Measurements from ENCODE around the gene VN1R2. TPM values are rescaled to one million over a fixed set of nuclear protein-coding genes. Genes with fewer than 3 reads are reported as not detected.
A peak's percentile ranks its signal among the peaks of the same experiment; 100 is the strongest.
"Not testable (repeated sequence)": the region's sequence is repeated elsewhere in the genome, so short reads cannot be mapped to it uniquely, and the experiment has no call there.

The VN1R2 gene
- total RNA-seq, 1 donor from 2014 or later = not detected

GRCh38 chr19:53246498-53246897 lies 11.6 kb upstream of the VN1R2 start:
- Mint-ChIP-seq H3K36me3 (ENCODE audit: low read depth, unreplicated experiment) (peaks cover 90% of the 10 kb centered on the region), H3K4me3 (ENCODE audit: unreplicated experiment) (peak overlapping the region; percentile 76), H3K4me1 (ENCODE audit: unreplicated experiment) (no peaks in the 10 kb centered on the region), H3K9me3 (ENCODE audit: unreplicated experiment) (peaks cover 54% of the 10 kb centered on the region), H3K27ac (ENCODE audit: unreplicated experiment) (no peak overlapping the region), H3K27me3 (ENCODE audit: unreplicated experiment) (peaks cover 1% of the 10 kb centered on the region)
- TF ChIP-seq CTCF (IDR thresholded peaks at IDR 0.05; ENCODE audit: unreplicated experiment) = no peak
- DNase-seq (ENCODE audit: low spot score) = no peak

GRCh38 chr19:53254411-53255341 lies 3.4 kb upstream of the VN1R2 start, which contains the start of gene ZNF677:
TSS of gene ZNF677 (minus strand) at chr19:53254873. CDS start at chr19:53251550, 3,323 bp downstream.
- TF ChIP-seq CTCF (IDR thresholded peaks at IDR 0.05; ENCODE audit: unreplicated experiment) = no peak
- Mint-ChIP-seq H3K4me3 (ENCODE audit: unreplicated experiment) (peak within 1 kb of the TSS; percentile 91), H3K27ac (ENCODE audit: unreplicated experiment) (peak within 1 kb of the TSS; percentile 72), H3K27me3 (ENCODE audit: unreplicated experiment) (peaks cover 3% of the 10 kb centered on the region), H3K9me3 (ENCODE audit: unreplicated experiment) (peaks cover 23% of the 10 kb centered on the region), H3K4me1 (ENCODE audit: unreplicated experiment) (peaks cover 6% of the 10 kb centered on the region), H3K36me3 (ENCODE audit: low read depth, unreplicated experiment) (peaks cover 45% of the 10 kb centered on the region)
- peak; percentile 83 for DNase-seq (ENCODE audit: low spot score)

GRCh38 chr19:53267623-53268022 lies 9.5 kb downstream of the VN1R2 start, which contains the start of gene VN1R4:
TSS of gene VN1R4 (minus strand) at chr19:53267723. CDS start at chr19:53267665, 58 bp downstream.
- H3K36me3 Mint-ChIP-seq (ENCODE audit: low read depth, unreplicated experiment) = peaks cover 27% of the 10 kb centered on the region
- peaks cover 23% of the 10 kb centered on the region for H3K9me3 Mint-ChIP-seq (ENCODE audit: unreplicated experiment)
- H3K27ac Mint-ChIP-seq (ENCODE audit: unreplicated experiment); DNase-seq (ENCODE audit: low spot score); H3K4me1 Mint-ChIP-seq (ENCODE audit: unreplicated experiment): not testable (repeated sequence)
- peaks cover 11% of the 10 kb centered on the region for H3K27me3 Mint-ChIP-seq (ENCODE audit: unreplicated experiment)
- H3K4me3 Mint-ChIP-seq (ENCODE audit: unreplicated experiment) = peak within 1 kb of the TSS; percentile 43

- not testable (repeated sequence) for H3K4me1 Mint-ChIP-seq (ENCODE audit: unreplicated experiment); H3K4me3 Mint-ChIP-seq (ENCODE audit: unreplicated experiment); DNase-seq (ENCODE audit: low spot score); H3K27ac Mint-ChIP-seq (ENCODE audit: unreplicated experiment)
- Mint-ChIP-seq H3K9me3 (ENCODE audit: unreplicated experiment) (peaks cover 29% of the 10 kb centered on the region), H3K27me3 (ENCODE audit: unreplicated experiment) (peaks cover 11% of the 10 kb centered on the region), H3K36me3 (ENCODE audit: low read depth, unreplicated experiment) (peaks cover 33% of the 10 kb centered on the region)
These were observed 11.8 kb downstream of the VN1R2 start for GRCh38 chr19:53269861-53270260.

GRCh38 chr19:53272044-53272443 lies 14.0 kb downstream of the VN1R2 start:
- no peak for TF ChIP-seq CTCF (IDR thresholded peaks at IDR 0.05; ENCODE audit: unreplicated experiment)
- H3K27ac Mint-ChIP-seq (ENCODE audit: unreplicated experiment) = no peak overlapping the region
- H3K36me3 Mint-ChIP-seq (ENCODE audit: low read depth, unreplicated experiment) = peaks cover 29% of the 10 kb centered on the region
- H3K4me3 Mint-ChIP-seq (ENCODE audit: unreplicated experiment) = peak overlapping the region; percentile 35
- no peaks in the 10 kb centered on the region for H3K4me1 Mint-ChIP-seq (ENCODE audit: unreplicated experiment)
- peaks cover 12% of the 10 kb centered on the region for H3K27me3 Mint-ChIP-seq (ENCODE audit: unreplicated experiment)
- DNase-seq (ENCODE audit: low spot score) = no peak
- H3K9me3 Mint-ChIP-seq (ENCODE audit: unreplicated experiment) = peaks cover 37% of the 10 kb centered on the region

GRCh38 chr19:53275480-53275879 lies 17.4 kb downstream of the VN1R2 start:
- no peaks in the 10 kb centered on the region for H3K4me1 Mint-ChIP-seq (ENCODE audit: unreplicated experiment)
- H3K9me3 Mint-ChIP-seq (ENCODE audit: unreplicated experiment) = peaks cover 36% of the 10 kb centered on the region

GRCh38 chr19:53281947-53282346 lies 23.9 kb downstream of the VN1R2 start:
- H3K4me1 Mint-ChIP-seq (ENCODE audit: unreplicated experiment); H3K27me3 Mint-ChIP-seq (ENCODE audit: unreplicated experiment); H3K36me3 Mint-ChIP-seq (ENCODE audit: low read depth, unreplicated experiment); H3K4me3 Mint-ChIP-seq (ENCODE audit: unreplicated experiment); H3K9me3 Mint-ChIP-seq (ENCODE audit: unreplicated experiment); H3K27ac Mint-ChIP-seq (ENCODE audit: unreplicated experiment): not testable (repeated sequence)
- DNase-seq (ENCODE audit: low spot score) = peak; percentile 17

More at GRCh38 chr19:53275480-53275879, 17.4 kb downstream of the VN1R2 start:
- DNase-seq (ENCODE audit: low spot score) = no peak
- no peak for TF ChIP-seq CTCF (IDR thresholded peaks at IDR 0.05; ENCODE audit: unreplicated experiment)
- H3K4me3 Mint-ChIP-seq (ENCODE audit: unreplicated experiment) = no peak overlapping the region
- H3K27ac Mint-ChIP-seq (ENCODE audit: unreplicated experiment) = no peak overlapping the region
- peaks cover 11% of the 10 kb centered on the region for H3K27me3 Mint-ChIP-seq (ENCODE audit: unreplicated experiment)
- peaks cover 24% of the 10 kb centered on the region for H3K36me3 Mint-ChIP-seq (ENCODE audit: low read depth, unreplicated experiment)

Measured in endothelial cell (in vitro differentiated cells).